OCI-LY1 (cell line): ENCODE results near the gene TSC1.
"Not testable (repeated sequence)": the region's sequence is repeated elsewhere in the genome, so short reads cannot be mapped to it uniquely, and the experiment has no call there.

Source experiments
- H2AFZ ChIP-seq: fragments of 200-600 bp; sonication (generic), shearing (Covaris generic); 2 replicates; pipeline ENCODE4 v1.6.0; 2014; ENCODE audit warnings: antibody characterized with exemption, mild to moderate bottlenecking, low read length
- H3F3A ChIP-seq: fragments of 200-600 bp; sonication (generic), shearing (Covaris generic); 2 replicates; pipeline ENCODE4 v1.6.0; 2014; ENCODE audit warnings: mild to moderate bottlenecking, antibody characterized with exemption, low read length, moderate library complexity; ENCODE audit not compliant: insufficient read depth
- H3K27ac ChIP-seq: fragments of 200-600 bp; sonication (generic); 2 replicates; pipeline ENCODE4 v1.5.1; 2014; ENCODE audit warnings: low read length, mixed run types, mild to moderate bottlenecking, low read depth; ENCODE audit not compliant: poor library complexity, severe bottlenecking
- H3K27me3 ChIP-seq: fragments of 200-600 bp; sonication (generic); 2 replicates; pipeline ENCODE4 v1.6.0; 2014; ENCODE audit warnings: antibody characterized with exemption, mild to moderate bottlenecking, low read length, moderate library complexity; ENCODE audit not compliant: insufficient read depth
- H3K36me3 ChIP-seq: fragments of 200-600 bp; sonication (generic); 2 replicates; pipeline ENCODE4 v1.6.1; 2014; ENCODE audit warnings: mild to moderate bottlenecking, antibody characterized with exemption, low read length, moderate library complexity, mixed read lengths; ENCODE audit not compliant: insufficient read depth
- H3K4me1 ChIP-seq: fragments of 200-600 bp; sonication (generic); 2 replicates; pipeline ENCODE4 v1.5.1; 2014; ENCODE audit warnings: mild to moderate bottlenecking, low read length, moderate library complexity; ENCODE audit not compliant: insufficient read depth, severe bottlenecking
- H3K4me2 ChIP-seq: fragments of 200-600 bp; sonication (generic), shearing (Covaris generic); 2 replicates; pipeline ENCODE4 v1.6.1; 2014; ENCODE audit warnings: low read length
- H3K4me3 ChIP-seq: fragments of 200-600 bp; sonication (generic); 2 replicates; pipeline ENCODE4 v1.5.1; 2014; ENCODE audit warnings: low read length, low read depth, mild to moderate bottlenecking, mixed read lengths; ENCODE audit not compliant: poor library complexity, severe bottlenecking
- H3K79me2 ChIP-seq: fragments of 200-600 bp; shearing (Covaris generic); 2 replicates; pipeline ENCODE4 v1.6.1; 2016; ENCODE audit warnings: mixed run types, low read length, mixed read lengths; ENCODE audit not compliant: insufficient read depth
- H3K9ac ChIP-seq: fragments of 200-600 bp; sonication (generic), shearing (Covaris generic); 2 replicates; pipeline ENCODE4 v1.6.1; 2014; ENCODE audit warnings: mild to moderate bottlenecking, low read length, mixed read lengths
- H3K9me2 ChIP-seq: fragments of 200-600 bp; sonication (generic), shearing (Covaris generic); 2 replicates; pipeline ENCODE4 v1.6.1; 2014; ENCODE audit warnings: low read depth, mild to moderate bottlenecking, low read length, mixed read lengths
- H3K9me3 ChIP-seq: fragments of 200-600 bp; shearing (Covaris generic); 2 replicates; pipeline ENCODE4 v1.6.1; 2014; ENCODE audit warnings: low read length, mixed read lengths
- H4K20me1 ChIP-seq: fragments of 200-600 bp; sonication (generic), shearing (Covaris generic); 2 replicates; pipeline ENCODE4 v1.6.0; 2016; ENCODE audit warnings: mild to moderate bottlenecking, low read length; ENCODE audit not compliant: insufficient read depth
- CTCF ChIP-seq: fragments of 200-600 bp; sonication (generic), shearing (Covaris generic); IDR thresholded peaks from 2 replicates; pipeline ENCODE4 v1.5.1; 2017; ENCODE audit warnings: mild to moderate bottlenecking, antibody characterized with exemption, low read length, moderate library complexity, mixed read lengths
- EZH2 ChIP-seq: fragments of 200-600 bp; sonication (generic), shearing (Covaris generic); IDR thresholded peaks from 2 replicates; pipeline ENCODE4 v1.8.0; 2017; ENCODE audit warnings: borderline replicate concordance, mixed run types, mild to moderate bottlenecking, antibody characterized with exemption, low read length, moderate library complexity, mixed read lengths

The TSC1 gene

DNA sequence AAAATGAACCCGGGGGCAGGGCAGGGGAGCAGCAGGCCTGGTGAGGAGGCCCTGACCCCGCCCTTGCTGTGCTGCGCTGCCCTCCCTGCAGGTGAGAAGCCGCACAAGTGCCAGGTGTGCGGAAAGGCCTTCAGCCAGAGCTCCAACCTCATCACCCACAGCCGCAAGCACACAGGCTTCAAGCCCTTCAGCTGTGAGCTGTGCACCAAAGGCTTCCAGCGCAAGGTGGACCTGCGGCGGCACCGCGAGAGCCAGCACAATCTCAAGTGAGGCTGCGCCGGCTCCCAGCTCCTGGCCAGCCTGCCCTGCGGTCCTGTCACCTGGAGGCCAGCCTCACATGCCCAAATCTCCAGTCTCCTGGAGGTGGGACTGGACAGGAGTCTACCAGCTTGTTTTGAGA, 46.4 kb upstream of the TSC1 start:
- no peaks in the 10 kb centered on the region for H3K9me2 ChIP-seq
- H3K4me1 ChIP-seq, result peaks cover 6% of the 10 kb centered on the region
- H3K27me3 ChIP-seq, result 0 out of 2 replicates have a peak, but pooled peaks cover 6% of the 10 kb centered on the region
- H3K4me3 ChIP-seq, result no peak overlapping the region
- H3K36me3 ChIP-seq, result no peaks in the 10 kb centered on the region
- H4K20me1 ChIP-seq, result no peaks in the 10 kb centered on the region
- H2AFZ ChIP-seq, result no peak overlapping the region
- no peaks in the 10 kb centered on the region for H3K79me2 ChIP-seq
- no peak overlapping the region for H3K27ac ChIP-seq
- no peaks in the 10 kb centered on the region for H3F3A ChIP-seq
- no peak overlapping the region for H3K4me2 ChIP-seq
- TF ChIP-seq EZH2, result no peak
- no peak for TF ChIP-seq CTCF
- H3K9me3 ChIP-seq, result no peaks in the 10 kb centered on the region
- H3K9ac ChIP-seq, result no peak overlapping the region

DNA sequence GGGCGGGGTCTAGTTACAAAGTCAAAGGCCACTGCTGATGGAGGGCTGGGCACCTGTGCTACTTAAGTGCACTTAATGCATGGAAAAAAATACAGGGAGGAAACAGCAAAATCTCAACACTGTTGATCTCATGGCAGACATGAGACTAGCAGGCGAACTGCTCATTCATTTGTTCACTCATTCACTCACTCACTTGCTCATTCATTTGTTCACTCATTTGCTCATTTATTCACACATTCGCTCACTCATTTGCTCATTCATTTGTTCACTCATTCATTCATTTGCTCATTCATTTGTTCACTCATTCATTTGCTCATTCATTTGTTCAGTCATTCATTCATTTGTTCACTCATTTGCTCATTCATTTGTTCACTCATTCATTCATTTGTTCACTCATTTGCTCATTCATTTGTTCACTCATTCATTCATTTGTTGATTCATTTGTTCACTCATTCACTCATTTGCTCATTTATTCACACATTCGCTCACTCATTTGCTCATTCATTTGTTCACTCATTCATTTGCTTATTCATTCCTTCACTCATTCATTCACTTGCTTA, 45.7 kb upstream of the TSC1 start:
- H3K9me3 ChIP-seq, H3K4me1 ChIP-seq, H3K9ac ChIP-seq, H3K36me3 ChIP-seq, H3K79me2 ChIP-seq, H3K4me2 ChIP-seq, H3K27ac ChIP-seq, H4K20me1 ChIP-seq, H2AFZ ChIP-seq, H3K9me2 ChIP-seq, H3F3A ChIP-seq, H3K4me3 ChIP-seq: not testable (repeated sequence)
- 0 out of 2 replicates have a peak, but pooled peaks cover 13% of the 10 kb centered on the region for H3K27me3 ChIP-seq

GRCh38 chr9:132989414-132989996, 45.1 kb upstream of the TSC1 start:
- no peaks in the 10 kb centered on the region for H4K20me1 ChIP-seq
- 0 out of 2 replicates have a peak, but pooled peaks cover 13% of the 10 kb centered on the region for H3K27me3 ChIP-seq
- no peaks in the 10 kb centered on the region for H3K79me2 ChIP-seq
- no peak overlapping the region for H2AFZ ChIP-seq
- no peak overlapping the region for H3K9ac ChIP-seq
- no peak overlapping the region for H3K4me2 ChIP-seq
- no peaks in the 10 kb centered on the region for H3K36me3 ChIP-seq
- TF ChIP-seq EZH2, result no peak
- no peak for TF ChIP-seq CTCF
- H3K9me3 ChIP-seq, result no peaks in the 10 kb centered on the region
- no peak overlapping the region for H3K4me3 ChIP-seq
- peaks cover 3% of the 10 kb centered on the region for H3K4me1 ChIP-seq
- no peaks in the 10 kb centered on the region for H3F3A ChIP-seq
- H3K27ac ChIP-seq, result no peak overlapping the region
- H3K9me2 ChIP-seq, result no peaks in the 10 kb centered on the region

DNA sequence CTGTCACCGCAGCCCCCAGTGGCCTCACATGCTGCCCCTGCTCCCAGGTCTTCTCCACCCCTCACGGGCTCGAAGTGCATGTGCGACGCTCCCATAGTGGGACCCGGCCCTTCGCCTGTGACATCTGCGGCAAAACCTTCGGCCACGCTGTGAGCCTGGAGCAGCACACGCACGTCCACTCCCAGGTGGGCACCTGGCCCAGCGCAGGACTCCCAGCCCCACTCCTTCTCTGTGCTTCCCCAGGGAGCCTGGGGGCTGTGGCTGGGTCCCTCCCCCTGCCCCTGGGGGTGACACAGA, 44.5 kb upstream of the TSC1 start:
- Histone ChIP-seq H3K4me3 (no peak overlapping the region), H3K36me3 (no peaks in the 10 kb centered on the region), H3K27ac (no peak overlapping the region), H3K27me3 (0 out of 2 replicates have a peak, but pooled peaks cover 13% of the 10 kb centered on the region), H3K4me2 (no peak overlapping the region), H3K9me3 (no peaks in the 10 kb centered on the region), H3K9ac (no peak overlapping the region), H2AFZ (no peak overlapping the region), H3K4me1 (no peaks in the 10 kb centered on the region), H3F3A (no peaks in the 10 kb centered on the region), H3K79me2 (no peaks in the 10 kb centered on the region), H3K9me2 (no peaks in the 10 kb centered on the region), H4K20me1 (no peaks in the 10 kb centered on the region)
- TF ChIP-seq EZH2 (no peak), CTCF (no peak)
